Measurements from ENCODE around the gene HIP1.
"Not testable (repeated sequence)": the region's sequence is repeated elsewhere in the genome, so short reads cannot be mapped to it uniquely, and the experiment has no call there.

Gene HIP1

DNA sequence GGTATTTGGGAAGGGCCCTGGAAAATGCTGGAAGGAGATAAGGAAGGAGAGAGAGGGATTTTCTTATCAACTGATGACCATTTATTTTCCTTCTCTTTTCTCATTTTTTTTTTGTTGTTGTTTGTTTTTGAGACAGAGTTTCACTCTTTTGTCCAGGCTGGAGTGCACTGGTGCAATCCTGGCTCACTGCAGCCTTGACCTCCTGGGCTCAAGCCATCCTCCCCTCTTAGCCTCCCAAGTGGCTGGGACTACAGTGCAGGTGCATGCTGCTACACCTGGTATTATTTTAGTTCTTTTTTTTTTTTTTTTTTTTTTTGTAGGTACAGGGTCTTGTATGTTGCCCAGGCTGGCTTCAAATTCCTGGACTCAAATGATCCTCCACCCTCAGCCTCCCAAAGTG lies 52.2 kb downstream of the HIP1 start:
- no peak for DNase-seq (ENCODE audit: low read depth, low spot score)

DNA sequence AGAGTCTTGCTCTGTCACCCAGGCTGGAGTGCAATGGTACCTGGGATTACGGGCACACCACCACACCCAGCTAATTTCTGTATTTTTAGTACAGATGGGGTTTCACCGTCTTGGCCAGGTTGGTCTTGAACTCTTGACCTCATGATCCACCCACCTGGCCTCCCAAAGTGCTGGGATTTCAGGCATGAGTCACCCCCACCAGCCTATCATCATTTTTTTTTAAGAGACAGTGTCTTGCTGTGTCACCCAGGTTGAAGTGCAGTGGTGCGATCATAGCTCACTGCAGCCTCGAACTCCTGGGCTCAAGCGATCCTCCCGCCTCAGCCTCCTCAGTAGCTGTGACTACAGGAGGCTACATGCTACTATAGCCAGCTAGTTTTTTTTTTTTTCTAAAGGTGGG lies 56.7 kb downstream of the HIP1 start:
- DNase-seq (ENCODE audit: low read depth, low spot score), result not testable (repeated sequence)

DNA sequence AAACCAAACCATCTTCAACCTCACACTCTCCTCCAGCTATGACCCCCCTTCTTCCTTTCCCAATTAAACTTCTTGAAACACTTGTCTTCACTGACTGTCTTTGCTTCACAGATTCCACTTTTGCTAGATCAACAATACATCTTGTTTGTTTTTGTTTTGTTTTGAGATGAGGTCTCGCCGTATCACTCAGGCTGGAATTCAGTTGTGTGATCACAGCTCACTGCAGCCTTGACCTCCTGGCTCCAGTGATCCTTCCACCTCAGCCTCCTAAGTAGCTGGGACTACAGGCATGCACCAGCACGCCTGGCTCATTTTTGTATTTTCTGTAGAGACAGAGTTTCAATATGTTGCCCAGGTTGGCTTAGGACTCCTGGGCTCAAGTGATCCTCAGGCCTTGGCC lies 59.7 kb downstream of the HIP1 start:
- DNase-seq (ENCODE audit: low read depth, low spot score), result no peak

DNA sequence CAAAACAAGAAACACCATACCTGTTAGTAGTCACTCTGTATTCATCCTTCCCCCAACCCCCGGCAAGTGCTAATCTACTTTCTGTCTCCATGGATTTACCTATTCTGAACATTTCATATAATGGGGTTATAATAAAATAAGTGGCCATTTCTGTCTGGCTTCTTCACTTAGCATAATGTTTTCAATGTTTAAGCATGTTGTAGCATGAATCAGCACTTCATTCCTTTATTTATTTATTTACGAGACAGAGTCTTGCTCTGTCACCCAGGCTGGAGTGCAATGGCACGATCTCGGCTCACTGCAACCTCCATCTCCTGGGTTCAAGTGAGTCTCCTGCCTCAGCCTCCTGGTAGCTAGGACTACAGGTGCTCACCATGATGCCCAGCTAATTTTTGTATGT lies 69.2 kb downstream of the HIP1 start:
- DNase-seq (ENCODE audit: low read depth, low spot score), result no peak

DNA sequence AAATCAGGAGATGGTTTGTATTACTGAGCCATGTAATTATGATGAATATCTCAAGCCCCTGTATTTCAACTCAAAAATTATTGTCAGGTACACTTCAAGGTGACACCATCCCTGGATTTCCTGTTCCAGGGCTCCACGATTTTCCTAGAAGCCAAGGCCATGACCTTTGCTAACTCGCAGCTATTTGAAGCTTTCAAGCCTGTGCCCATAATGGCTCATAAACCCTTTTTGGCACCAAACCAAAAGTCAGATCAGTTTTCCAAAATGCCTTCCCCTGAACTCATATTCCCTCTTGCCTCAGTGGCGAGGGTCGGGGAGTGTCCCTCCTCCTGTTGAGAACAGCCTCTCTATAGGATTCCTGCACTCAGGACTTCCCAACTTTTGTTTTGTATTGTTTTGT lies 70.8 kb downstream of the HIP1 start:
- no peak for DNase-seq (ENCODE audit: low read depth, low spot score)

DNA sequence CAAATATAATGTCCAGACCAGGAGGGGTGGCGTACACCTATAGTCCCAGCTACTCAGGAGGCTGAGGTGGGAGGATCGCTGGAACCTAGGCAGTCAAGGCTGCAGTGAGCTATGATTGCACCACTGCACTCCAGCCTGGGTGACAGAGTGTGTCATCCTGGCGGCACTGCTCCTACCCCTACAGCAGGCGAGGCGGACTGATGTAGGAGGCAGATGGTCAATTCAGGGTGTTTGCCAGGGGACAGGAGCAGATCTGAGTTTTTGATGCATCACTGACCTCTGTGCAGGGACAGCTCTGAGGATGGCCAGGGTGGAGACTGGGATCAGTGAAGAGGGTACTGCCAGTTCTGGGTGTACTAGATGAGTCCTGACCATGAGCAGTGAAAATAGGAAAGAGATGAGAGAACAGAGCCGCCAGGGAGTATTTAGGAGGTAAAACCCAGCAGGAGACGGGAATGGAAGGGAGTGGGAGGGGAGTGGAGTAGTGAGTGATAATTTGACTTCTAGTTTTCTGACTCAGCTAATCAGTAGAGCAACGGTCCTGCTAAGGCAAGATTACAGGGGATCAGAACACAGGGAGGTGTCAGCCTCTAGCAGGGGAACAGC lies 75.3 kb downstream of the HIP1 start:
- DNase-seq (ENCODE audit: low read depth, low spot score), result no peak

DNA sequence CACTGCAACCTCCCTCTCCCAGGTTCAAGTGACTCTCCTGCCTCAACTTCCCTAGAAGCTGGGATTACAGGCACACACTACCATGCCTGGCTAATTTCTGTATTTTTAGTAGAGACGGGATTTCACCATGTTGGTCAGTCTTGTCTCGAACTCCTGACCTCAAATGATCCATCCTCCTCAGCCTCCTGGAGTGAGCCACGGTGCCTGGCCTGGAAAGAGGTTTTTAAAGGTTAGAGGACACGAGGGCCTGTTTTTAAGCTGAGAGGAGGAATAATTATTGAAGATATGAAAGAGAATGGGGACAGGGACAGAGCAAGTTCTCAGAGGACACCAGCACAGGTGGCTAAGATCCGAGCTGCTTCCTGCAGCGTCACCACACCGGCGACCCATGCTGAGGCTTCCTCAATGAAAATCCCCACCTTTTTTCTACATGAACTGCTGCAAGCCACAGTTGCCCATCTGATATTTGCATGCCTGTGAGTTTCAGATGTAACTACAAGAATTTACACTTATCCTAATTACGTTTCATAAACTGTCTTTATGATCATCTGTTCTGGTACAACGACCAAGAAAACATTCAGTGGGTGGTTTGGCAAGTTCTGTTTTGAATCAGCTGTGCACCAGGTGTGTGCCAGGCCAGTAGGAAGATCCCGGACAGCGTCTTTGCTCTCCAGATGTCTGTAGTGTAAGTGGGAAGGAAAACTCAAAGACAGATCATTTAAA lies 76.0 kb downstream of the HIP1 start:
- no peak for DNase-seq (ENCODE audit: low read depth, low spot score)

DNA sequence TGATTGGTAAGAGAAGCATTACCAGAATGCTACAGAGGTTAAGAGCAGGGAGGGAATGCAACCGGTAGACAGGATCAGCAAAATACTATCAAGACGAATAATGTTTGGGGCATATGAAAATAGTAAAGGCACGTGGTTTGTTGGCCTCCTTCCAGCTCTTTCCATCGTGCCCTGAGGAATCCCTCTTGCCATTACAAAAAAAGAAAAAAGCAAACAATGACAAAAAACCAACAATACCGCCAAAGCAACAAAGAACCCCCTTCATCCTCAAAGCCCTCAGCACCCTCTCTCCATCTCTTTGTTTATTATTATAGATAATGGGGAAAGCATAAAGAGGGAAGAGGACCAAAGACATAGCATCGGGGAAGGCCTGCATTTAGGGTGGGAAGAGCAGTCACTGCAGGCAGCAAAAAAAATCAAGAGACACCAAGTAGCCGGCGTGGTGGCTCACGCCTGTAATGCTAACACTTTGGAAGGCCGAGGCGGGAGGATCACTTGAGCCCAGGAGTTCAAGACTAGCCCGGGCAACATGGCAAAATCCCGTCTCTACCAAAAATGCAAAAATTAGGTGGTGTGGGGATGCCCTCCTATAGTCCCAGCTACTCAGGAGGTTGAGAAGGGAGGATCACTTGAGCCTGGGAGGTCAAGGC lies 78.0 kb downstream of the HIP1 start:
- DNase-seq (ENCODE audit: low read depth, low spot score), result no peak

DNA sequence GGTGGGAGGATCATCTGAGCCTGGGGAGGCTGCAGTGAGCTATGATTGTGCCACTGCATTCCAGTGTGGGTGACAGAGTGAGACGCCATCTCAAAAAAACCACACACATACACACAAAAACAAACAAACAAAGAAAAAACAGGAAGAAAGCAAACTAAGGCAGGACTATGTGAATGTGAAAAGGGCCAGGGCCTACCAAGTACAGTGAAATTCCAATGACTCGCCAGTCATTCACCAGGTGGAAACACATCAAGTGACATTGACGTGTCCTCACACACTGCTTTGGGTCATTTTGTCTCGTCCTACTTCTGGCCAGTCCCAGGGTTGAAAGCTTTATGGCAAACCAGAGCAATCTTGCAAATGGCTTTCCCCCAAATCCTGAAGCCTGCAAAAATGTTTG lies 79.9 kb downstream of the HIP1 start:
- no peak for DNase-seq (ENCODE audit: low read depth, low spot score)

DNA sequence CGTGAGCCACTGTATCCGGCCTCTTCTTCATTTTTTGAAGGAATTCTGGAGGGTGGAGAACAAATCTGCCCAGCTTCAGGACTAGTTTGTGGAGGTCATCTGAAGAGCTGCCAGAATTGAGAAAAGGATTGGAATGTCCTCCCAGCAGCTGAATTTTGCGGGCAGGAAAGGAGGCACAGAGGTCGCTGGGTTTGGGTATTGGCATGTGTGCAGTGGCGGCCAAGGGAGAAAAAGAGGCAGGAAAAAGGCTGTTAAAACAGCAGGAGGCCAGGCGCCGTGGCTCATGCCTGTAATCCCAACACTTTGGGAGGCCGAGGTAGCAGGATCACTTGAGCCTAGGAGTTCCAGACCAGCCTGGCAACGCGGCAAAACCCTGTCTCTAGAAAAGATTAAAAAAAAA lies 80.4 kb downstream of the HIP1 start:
- no peak for DNase-seq (ENCODE audit: low read depth, low spot score)

DNA sequence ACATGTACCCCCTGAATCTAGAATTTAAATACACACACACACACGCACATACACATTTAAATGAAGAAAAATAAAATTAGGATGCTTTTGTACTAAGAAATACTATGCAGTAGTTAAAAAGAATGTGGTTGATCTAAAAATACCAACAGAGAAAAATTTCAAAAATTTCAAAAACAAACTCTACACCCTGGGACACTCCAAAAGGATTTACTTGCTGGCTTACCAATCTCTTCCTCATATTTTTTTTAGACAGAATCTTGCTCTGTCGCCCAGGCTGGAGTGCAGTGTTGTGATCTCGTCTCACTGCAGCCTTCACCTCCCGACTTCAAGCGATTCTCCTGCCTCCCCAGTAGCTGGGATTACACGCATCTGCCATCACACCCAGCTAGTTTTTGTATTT lies 80.9 kb downstream of the HIP1 start:
- DNase-seq (ENCODE audit: low read depth, low spot score), result no peak

DNA sequence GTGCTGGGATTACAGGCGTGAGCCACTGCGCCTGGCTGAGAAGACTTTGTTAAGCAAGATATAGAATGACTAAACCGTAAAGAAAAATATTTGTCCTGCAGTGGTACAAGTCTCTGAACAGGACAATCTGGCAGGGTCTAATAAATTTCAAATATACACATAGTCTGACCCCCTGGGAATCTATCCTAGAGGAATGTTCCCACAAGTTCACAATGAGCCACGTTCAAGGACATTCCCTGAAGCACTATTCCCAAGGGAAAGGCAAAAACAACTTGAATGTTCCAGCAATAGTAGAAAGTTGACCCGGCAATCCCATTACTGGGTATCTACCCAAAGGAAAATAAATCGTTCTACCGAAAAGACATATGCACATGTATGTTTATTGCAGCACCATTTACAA lies 82.0 kb downstream of the HIP1 start:
- no peak for DNase-seq (ENCODE audit: low read depth, low spot score)

DNA sequence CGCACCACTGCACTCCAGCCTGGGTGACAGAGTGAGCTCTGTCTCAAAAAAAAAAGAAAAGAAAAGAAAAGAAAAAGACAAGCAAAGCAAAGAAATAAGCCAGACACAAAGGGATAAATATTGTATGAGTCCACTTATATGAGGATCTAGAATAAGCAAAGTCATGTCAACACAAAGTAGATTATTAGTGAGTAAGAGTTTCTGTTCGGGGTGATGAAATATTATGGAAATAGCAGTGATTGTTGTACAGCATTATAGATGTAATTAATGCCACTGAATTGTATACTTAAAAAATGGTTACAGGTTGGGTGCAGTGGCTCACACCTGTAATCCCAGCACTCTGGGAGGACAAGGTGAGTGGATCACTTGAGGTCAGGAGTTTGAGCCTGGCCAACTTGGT lies 83.2 kb downstream of the HIP1 start:
- no peak for DNase-seq (ENCODE audit: low read depth, low spot score)

DNA sequence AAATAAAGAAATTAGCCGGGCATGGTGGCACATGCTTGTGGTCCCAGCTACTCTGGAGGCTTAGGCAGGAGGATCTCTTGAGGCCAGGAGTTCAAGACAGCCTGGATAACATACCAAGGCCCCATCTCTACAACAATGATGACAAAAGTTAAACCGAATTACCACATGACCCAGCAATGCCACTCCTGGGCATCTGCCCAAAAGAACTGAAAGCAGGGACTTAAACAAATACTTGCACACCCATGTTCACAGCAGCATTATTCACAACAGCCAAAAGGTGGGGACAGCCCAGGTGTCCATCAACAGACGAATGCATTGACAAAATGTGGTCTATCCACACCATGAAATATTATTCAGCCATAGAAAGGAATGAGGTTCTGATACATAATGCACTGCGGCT lies 83.9 kb downstream of the HIP1 start:
- no peak for DNase-seq (ENCODE audit: low read depth, low spot score)

DNA sequence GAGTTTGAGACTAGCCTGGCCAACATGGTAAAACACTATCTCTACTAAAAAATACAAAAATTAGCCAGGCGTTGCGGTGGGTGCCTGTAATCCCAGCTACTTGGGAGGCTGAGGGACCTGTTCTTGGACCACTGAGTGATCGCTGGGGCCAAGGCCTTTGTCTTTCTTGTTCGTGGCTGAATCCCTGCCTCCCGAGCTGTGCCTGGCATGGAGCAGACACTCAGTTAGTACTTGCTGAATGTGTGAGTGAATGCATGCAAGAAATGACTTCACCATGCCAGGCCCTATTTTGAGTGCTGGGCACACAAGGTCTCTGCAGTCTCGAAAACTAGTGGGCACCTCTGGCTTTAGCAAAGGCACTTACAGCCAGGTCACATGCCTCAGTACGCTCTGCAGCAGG lies 85.1 kb downstream of the HIP1 start:
- DNase-seq (ENCODE audit: low read depth, low spot score), result no peak

DNA sequence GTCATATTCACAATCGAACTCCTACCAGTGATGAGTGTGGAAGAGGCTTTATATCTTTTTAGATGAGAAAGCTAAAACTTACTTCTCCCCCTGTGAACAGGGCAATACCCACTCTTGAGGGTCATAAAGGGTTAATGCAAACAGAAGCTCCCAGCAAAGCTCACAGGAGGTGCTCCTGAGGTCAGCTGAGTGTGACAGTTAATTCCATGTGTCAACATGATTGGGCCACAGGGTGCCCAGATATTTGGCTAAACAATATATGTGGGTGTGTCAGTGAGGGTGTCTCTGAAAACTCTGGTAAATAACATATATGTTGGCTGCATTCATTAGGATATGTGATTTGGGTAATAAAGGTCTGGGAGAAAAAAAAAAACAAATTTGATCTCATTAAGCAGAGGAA lies 86.0 kb downstream of the HIP1 start:
- no peak for DNase-seq (ENCODE audit: low read depth, low spot score)

DNA sequence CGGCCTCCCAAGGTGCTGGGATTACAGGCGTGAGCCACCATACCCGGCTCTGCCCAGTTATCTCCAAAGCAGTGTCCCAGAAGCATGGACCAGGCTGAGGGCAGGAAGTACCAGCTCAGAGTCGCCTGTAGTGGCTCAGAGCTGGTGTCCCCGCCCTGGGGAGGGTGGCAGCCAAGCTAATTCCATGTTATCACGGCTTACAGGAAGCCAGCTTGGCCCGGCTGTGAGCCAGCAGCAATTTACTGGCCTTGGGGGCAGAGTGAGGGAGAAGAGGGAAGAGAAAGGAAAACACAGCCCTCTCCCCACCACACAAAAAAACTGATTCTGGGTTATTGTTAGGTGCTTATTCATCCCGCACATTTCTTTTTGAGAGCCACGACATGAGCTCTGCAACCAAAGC lies 88.1 kb downstream of the HIP1 start:
- peak; percentile 34 for DNase-seq (ENCODE audit: low read depth, low spot score)

DNA sequence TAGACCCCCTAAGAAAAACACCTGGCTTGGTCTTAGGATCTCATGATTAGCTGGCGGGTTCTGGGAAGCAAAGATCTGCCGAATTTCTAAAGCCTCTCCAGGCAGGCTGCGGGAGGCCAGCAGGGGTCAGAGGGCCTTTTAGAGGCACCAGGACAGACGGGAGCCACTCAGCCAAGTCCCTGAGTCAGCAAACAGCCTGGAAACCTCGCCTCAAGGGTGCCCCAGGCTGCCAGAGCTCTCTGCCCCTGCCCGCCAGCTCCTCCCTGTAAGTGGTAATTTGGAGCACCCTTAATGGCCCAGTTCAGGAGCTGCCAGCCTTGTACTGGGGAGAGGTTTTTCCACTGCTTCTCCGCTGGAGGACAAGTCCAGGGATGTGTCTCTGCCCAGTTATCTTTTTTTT lies 88.7 kb downstream of the HIP1 start:
- no peak for DNase-seq (ENCODE audit: low read depth, low spot score)

DNA sequence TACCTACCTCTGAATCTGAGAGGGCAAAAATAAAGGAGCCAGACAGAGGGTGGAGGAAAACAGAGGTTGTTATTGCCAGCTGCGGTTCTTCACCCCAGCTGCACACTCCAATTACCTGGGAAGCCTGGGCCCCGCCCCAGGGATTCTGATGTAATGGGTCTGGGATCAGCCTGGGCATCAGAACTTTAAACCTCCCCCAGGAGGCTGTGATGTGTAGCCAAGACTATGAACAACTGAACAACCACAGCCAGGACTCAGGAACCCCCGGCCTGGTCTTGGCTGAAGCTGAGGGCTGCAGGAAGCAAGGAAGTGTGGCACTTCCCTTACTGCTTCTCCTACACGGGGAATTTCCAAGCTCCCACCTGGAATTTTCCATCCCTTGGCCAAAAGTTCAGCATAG lies 89.3 kb downstream of the HIP1 start:
- DNase-seq (ENCODE audit: low read depth, low spot score), result no peak

DNA sequence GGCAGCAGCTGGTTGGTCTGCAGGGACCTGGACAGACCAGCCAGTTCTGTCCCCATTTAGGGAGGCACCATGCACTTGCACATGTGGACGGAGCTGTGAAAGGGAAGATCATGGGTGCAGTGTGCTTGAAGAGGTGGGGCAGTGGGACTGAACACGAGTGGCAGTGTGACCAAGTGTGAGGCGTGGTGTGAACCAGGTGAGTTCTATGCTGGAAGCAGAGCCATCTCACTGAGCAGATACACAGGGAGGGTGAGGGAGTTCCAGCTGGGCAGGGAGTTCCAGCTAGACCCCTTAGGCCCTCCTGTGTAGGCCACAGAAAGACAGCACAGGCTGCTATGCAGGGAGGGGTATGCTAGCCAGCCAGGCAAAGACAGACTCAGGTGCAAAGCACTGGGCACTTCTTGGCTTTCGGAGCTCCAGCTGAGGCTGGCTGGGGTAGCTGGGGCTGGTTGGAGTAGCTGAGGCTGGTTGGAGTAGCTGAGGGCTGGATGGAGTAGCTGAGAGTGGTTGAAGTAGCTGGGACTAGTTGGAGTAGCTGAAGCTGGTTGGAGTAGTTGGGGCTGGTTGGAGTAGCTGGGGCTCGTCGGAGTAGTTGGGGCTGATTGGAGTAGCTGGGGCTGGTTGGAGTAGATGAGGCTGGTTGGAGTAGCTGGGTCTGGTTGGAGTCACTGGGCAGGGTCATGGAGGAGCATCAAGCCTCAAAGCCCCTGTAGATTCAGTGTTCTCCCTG lies 90.9 kb downstream of the HIP1 start:
- no peak for DNase-seq (ENCODE audit: low read depth, low spot score)

DNA sequence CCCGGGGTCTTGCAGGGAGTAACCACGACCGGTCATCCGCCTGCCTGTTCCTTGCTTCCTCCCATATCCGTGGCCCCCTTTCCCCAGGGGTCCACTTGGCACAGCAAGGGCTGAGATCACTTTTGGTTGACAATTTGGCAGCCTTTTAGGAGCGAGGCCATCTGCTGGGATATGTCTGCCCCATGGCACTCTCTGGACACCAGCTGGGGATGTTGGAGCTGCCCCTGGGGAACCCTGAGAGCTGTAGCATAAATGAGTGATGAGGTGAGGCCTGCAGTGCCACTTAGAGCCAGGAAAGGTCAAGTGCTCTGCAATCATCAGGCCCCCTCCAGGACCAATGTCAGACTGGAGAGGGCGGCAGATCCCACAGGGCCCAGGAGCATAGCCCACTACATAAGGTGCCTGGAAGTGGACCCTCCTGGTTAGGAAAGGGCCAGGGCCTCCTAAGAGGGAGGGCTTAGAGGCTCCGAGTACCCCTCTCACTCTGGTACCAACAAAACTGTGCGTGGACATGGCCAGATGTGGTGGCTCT lies 92.1 kb downstream of the HIP1 start:
- no peak for DNase-seq (ENCODE audit: low read depth, low spot score)

DNA sequence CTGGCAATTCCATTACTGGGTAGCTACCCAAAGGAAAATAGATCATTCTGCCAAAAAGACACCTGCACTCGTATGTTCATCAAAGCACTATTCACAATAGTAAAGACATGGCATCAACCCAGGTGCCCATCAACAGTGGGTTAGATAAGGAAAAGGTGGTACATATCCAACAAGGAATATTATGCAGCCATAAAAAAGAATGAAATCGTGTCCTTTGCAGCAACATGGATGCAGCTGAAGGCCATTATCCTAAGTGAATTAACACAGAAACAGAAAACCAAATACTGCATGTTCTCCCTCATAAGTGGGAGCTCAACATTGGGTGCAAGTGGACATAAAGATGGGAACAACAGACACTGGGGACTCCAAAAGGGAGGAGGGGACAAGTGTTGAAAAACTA lies 93.2 kb downstream of the HIP1 start:
- DNase-seq (ENCODE audit: low read depth, low spot score), result no peak

Data from astrocyte of the hippocampus (primary cell).